CD4-positive, alpha-beta T cell (primary cell): Measurements from ENCODE around the gene MRPS35. TPM values are rescaled to one million over a fixed set of nuclear protein-coding genes. Genes with fewer than 3 reads are reported as not detected.

Source experiments
- ATAC-seq: fragments of 200-7000 bp; cut with Tn5 transposase; one replicate; pipeline ENCODE4 v1.10.0; 2022; ENCODE audit warnings: mild to moderate bottlenecking; ENCODE audit not compliant: poor library complexity
- CTCF ChIA-PET: fragments of 350-600 bp; sonication (Branson Sonifier 250); formaldehyde crosslinking; loops from one replicate; lab custom pipeline; 2021; ENCODE audit warnings: antibody characterized with exemption, inconsistent platforms; lab: Charles Lee
- POLR2A ChIA-PET: fragments of 350-600 bp; sonication (Branson Sonifier 250); formaldehyde crosslinking; loops from one replicate; lab custom pipeline; 2021; ENCODE audit warnings: antibody characterized with exemption, inconsistent platforms; lab: Charles Lee
- DNase-seq, 14 experiments: peaks; one replicate each; pipeline ENCODE4 v3.0.0-alpha.2; 2013 to 2020; ENCODE audit warnings: mixed read lengths in 2 of 14
- H3K27ac ChIP-seq, 2 donors: one replicate each; pipeline versions ENCODE4 v1.5.1 to v1.7.0; 2013; ENCODE audit warnings: low read length in 2 of 2, low read depth in 1 of 2, mild to moderate bottlenecking in 1 of 2
- H3K27me3 ChIP-seq, 2 experiments: 1 replicate in 1 of 2; 2 replicates in 1 of 2; pipeline versions ENCODE4 v1.6.1 to v1.7.0; 2013; ENCODE audit warnings: low read length in 2 of 2, control low read depth in 1 of 2, mild to moderate bottlenecking in 1 of 2, moderate library complexity in 1 of 2; ENCODE audit not compliant: insufficient read depth in 2 of 2, control insufficient read depth in 1 of 2
- H3K36me3 ChIP-seq: one replicate; pipeline ENCODE4 v1.6.1; 2013; ENCODE audit warnings: low read length, control low read depth; ENCODE audit not compliant: insufficient read depth
- H3K4me1 ChIP-seq: one replicate; pipeline ENCODE4 v1.6.1; 2013; ENCODE audit warnings: low read length, control low read depth; ENCODE audit not compliant: insufficient read depth
- H3K4me3 ChIP-seq: one replicate; pipeline ENCODE4 v1.5.1; 2013; ENCODE audit warnings: mild to moderate bottlenecking, low read length, moderate library complexity
- H3K9me3 ChIP-seq, 2 experiments: 1 replicate in 1 of 2; 2 replicates in 1 of 2; pipeline versions ENCODE4 v1.6.1 to v1.7.0; 2013; ENCODE audit warnings: low read length in 2 of 2, mild to moderate bottlenecking in 2 of 2, control low read depth in 1 of 2, moderate library complexity in 1 of 2; ENCODE audit not compliant: control insufficient read depth in 1 of 2, insufficient read depth in 1 of 2
- H3K27ac Mint-ChIP-seq: one replicate; pipeline ENCODE4 v1.8.0; 2020; ENCODE audit warnings: mixed read lengths
- H3K27me3 Mint-ChIP-seq: one replicate; pipeline ENCODE4 v1.8.0; 2021; ENCODE audit warnings: mixed read lengths
- H3K36me3 Mint-ChIP-seq: one replicate; pipeline ENCODE4 v1.8.0; 2021; ENCODE audit warnings: low read depth, mixed read lengths
- H3K4me1 Mint-ChIP-seq: one replicate; pipeline ENCODE4 v1.8.0; 2021; ENCODE audit warnings: low read depth, mixed read lengths
- H3K4me3 Mint-ChIP-seq: one replicate; pipeline ENCODE4 v1.8.0; 2020; ENCODE audit warnings: mild to moderate bottlenecking, mixed read lengths
- H3K9me3 Mint-ChIP-seq: one replicate; pipeline ENCODE4 v1.8.0; 2020; ENCODE audit warnings: mixed read lengths
- intact Hi-C, 2 experiments: fragments of 100-400 bp; cut with DNase I in 1 of 2; cut with micrococcal nuclease in 1 of 2; formaldehyde crosslinking; loops; one replicate each; pipeline versions ENCODE4 v1.15.1 to v1.9.0; 2023 to 2025; cut with DNase I, micrococcal nuclease
- total RNA-seq, 174 experiments: library from RNA in 2 of 174; stranded (reverse) in 2 of 174; gene quantifications; one replicate each; pipeline ENCODE4 v1.2.3 and lab custom pipeline; 2021 to 2026
- TF ChIP-seq, protein P1 (sequence below): fragments of 200-600 bp; IDR thresholded peaks from one replicate; pipeline ENCODE4 v1.8.0; 2022; ENCODE audit warnings: antibody characterized with exemption, mild to moderate bottlenecking

The MRPS35 gene
- total RNA-seq, 2 experiments from 2014 or later: 22.1 to 23.9 TPM

- ChIA-PET CTCF (no interaction called here), POLR2A (no interaction called here)
- no peaks in the 10 kb centered on the region for H3K36me3 ChIP-seq
- H3K27ac ChIP-seq: no peak overlapping the region
- TF ChIP-seq, protein P1, sequence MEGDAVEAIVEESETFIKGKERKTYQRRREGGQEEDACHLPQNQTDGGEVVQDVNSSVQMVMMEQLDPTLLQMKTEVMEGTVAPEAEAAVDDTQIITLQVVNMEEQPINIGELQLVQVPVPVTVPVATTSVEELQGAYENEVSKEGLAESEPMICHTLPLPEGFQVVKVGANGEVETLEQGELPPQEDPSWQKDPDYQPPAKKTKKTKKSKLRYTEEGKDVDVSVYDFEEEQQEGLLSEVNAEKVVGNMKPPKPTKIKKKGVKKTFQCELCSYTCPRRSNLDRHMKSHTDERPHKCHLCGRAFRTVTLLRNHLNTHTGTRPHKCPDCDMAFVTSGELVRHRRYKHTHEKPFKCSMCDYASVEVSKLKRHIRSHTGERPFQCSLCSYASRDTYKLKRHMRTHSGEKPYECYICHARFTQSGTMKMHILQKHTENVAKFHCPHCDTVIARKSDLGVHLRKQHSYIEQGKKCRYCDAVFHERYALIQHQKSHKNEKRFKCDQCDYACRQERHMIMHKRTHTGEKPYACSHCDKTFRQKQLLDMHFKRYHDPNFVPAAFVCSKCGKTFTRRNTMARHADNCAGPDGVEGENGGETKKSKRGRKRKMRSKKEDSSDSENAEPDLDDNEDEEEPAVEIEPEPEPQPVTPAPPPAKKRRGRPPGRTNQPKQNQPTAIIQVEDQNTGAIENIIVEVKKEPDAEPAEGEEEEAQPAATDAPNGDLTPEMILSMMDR: no peak
- no peaks in the 10 kb centered on the region for H3K9me3 ChIP-seq
- intact Hi-C loops: loop anchor here in 1 of 2 experiments (10.0 kb wide), 1 partner anchor 441 kb away; no protein-coding TSS in a partner anchor
- ATAC-seq: no peak
- H3K4me1 Mint-ChIP-seq: no peaks in the 10 kb centered on the region
- H3K9me3 Mint-ChIP-seq: no peaks in the 10 kb centered on the region
- H3K36me3 Mint-ChIP-seq: peaks cover 8% of the 10 kb centered on the region
- no peak overlapping the region for H3K27ac Mint-ChIP-seq
- H3K4me3 Mint-ChIP-seq: no peak overlapping the region
- no peaks in the 10 kb centered on the region for H3K27me3 Mint-ChIP-seq
- no peaks in the 10 kb centered on the region for H3K4me1 ChIP-seq
- H3K4me3 ChIP-seq: no peak overlapping the region
- no peaks in the 10 kb centered on the region for H3K27me3 ChIP-seq
- no peak for DNase-seq
Measured at GRCh38 chr12:27695556-27696292, 14.9 kb upstream of the MRPS35 start.

DNA sequence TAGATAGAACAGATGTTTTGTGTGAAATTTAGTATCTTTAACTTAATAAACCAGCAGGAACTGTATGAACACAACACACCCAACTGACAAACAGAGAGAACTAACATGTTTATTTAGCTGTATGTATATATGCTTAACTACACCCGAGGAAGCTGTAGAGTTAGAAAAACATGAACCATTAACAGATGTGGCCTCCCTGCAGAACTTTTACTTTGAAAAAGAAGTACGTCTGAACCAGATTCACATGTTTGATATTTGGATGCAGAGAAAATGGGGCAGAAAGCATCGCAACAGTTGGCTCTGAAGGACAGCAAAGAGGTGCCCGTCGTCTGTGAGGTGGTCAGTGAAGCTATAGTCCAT is 14.4 kb upstream of the MRPS35 start, which contains the start of gene REP15:
TSS of gene REP15 (plus strand) at position 155 of the 360 bp plus-strand sequence. CDS start at position 271, 116 bp downstream.
- Mint-ChIP-seq H3K27me3 (no peaks in the 10 kb centered on the region), H3K4me3 (no peak within 1 kb of the TSS), H3K9me3 (no peaks in the 10 kb centered on the region), H3K36me3 (peaks cover 8% of the 10 kb centered on the region), H3K4me1 (no peaks in the 10 kb centered on the region), H3K27ac (no peak within 1 kb of the TSS)
- Histone ChIP-seq H3K9me3 (no peaks in the 10 kb centered on the region), H3K4me3 (no peak within 1 kb of the TSS), H3K36me3 (no peaks in the 10 kb centered on the region), H3K4me1 (no peaks in the 10 kb centered on the region), H3K27me3 (no peaks in the 10 kb centered on the region), H3K27ac (no peak within 1 kb of the TSS)
- DNase-seq: no peak
- TF ChIP-seq, protein P1: no peak
- ChIA-PET POLR2A (no interaction called here), CTCF (no interaction called here)
- ATAC-seq: no peak
- intact Hi-C loops: loop anchor here in 1 of 2 experiments (10.0 kb wide), 1 partner anchor 441 kb away; no protein-coding TSS in a partner anchor

GRCh38 chr12:27696864-27697564 is 13.6 kb upstream of the MRPS35 start:
- DNase-seq (no peak), ATAC-seq (no peak)
- Mint-ChIP-seq H3K9me3 (no peaks in the 10 kb centered on the region), H3K4me1 (no peaks in the 10 kb centered on the region), H3K36me3 (peaks cover 4% of the 10 kb centered on the region), H3K27me3 (no peaks in the 10 kb centered on the region), H3K27ac (no peak overlapping the region), H3K4me3 (no peak overlapping the region)
- POLR2A ChIA-PET: no interaction called here
- Histone ChIP-seq H3K27me3 (no peaks in the 10 kb centered on the region), H3K27ac (no peak overlapping the region), H3K36me3 (no peaks in the 10 kb centered on the region), H3K4me3 (no peak overlapping the region), H3K4me1 (no peaks in the 10 kb centered on the region), H3K9me3 (no peaks in the 10 kb centered on the region)
- TF ChIP-seq, protein P1: no peak
- CTCF ChIA-PET: no interaction called here
- intact Hi-C loops: loop anchor here in 1 of 2 experiments (10.0 kb wide), 1 partner anchor 442 kb away; no protein-coding TSS in a partner anchor
